ENCODE results near the gene SH3GL1. TPM values are rescaled to one million over a fixed set of nuclear protein-coding genes. Genes with fewer than 3 reads are reported as not detected.
A peak's percentile ranks its signal among the peaks of the same experiment; 100 is the strongest.

The SH3GL1 gene
- total RNA-seq, 1 donor from 2014 or later = 115 TPM

GRCh38 chr19:4390567-4391305 lies 9.6 kb downstream of the SH3GL1 start:
- DNase-seq (ENCODE audit: extremely low spot score, unreplicated experiment) = no peak

GRCh38 chr19:4390017-4390566 lies 10.3 kb downstream of the SH3GL1 start:
- no peaks in the 10 kb centered on the region for H3K9me3 Mint-ChIP-seq (ENCODE audit: unreplicated experiment)
- no peak for TF ChIP-seq CTCF (IDR thresholded peaks at IDR 0.05)
- H3K4me1 Mint-ChIP-seq (ENCODE audit: unreplicated experiment) = peaks cover 70% of the 10 kb centered on the region
- no peak for DNase-seq (ENCODE audit: extremely low spot score, unreplicated experiment)
- H3K27me3 Mint-ChIP-seq (ENCODE audit: unreplicated experiment) = no peaks in the 10 kb centered on the region
- peak overlapping the region; percentile 94 for H3K27ac Mint-ChIP-seq (ENCODE audit: unreplicated experiment)
- H3K4me3 Mint-ChIP-seq (ENCODE audit: unreplicated experiment) = peak overlapping the region; percentile 66
- H3K36me3 Mint-ChIP-seq (ENCODE audit: unreplicated experiment) = peaks cover under 1% of the 10 kb centered on the region

More at GRCh38 chr19:4390567-4391305, 9.6 kb downstream of the SH3GL1 start:
- Mint-ChIP-seq H3K27me3 (ENCODE audit: unreplicated experiment) (no peaks in the 10 kb centered on the region), H3K27ac (ENCODE audit: unreplicated experiment) (peak overlapping the region; percentile 94), H3K4me3 (ENCODE audit: unreplicated experiment) (peak overlapping the region; percentile 66), H3K9me3 (ENCODE audit: unreplicated experiment) (no peaks in the 10 kb centered on the region), H3K4me1 (ENCODE audit: unreplicated experiment) (peaks cover 64% of the 10 kb centered on the region), H3K36me3 (ENCODE audit: unreplicated experiment) (peaks cover 3% of the 10 kb centered on the region)
- TF ChIP-seq CTCF (IDR thresholded peaks at IDR 0.05) = no peak

DNA sequence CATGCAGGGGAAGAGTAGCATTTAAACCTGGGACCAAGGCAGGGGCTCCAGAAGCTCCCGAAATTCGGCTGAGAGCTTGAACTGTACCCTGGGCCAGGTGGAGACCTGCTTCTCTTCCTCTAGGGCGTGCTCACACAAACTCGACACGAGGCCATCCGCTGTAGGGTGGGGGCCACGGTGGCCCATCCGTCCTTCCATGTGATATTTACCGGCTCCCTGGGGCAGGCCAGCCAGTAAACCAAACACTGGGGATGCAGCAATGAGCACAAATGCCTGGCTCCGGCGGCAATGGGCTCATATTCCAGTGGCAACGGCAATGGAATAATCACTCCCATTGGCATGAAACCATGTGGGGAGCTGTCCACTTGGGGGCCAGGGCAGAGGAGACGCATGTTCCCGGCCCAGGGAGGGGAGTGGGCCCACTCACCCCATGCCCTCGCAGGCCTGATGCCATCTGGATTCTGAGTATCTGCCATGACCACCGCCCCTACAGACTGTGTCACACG lies 10.8 kb downstream of the SH3GL1 start:
- Mint-ChIP-seq H3K9me3 (ENCODE audit: unreplicated experiment) (no peaks in the 10 kb centered on the region), H3K27ac (ENCODE audit: unreplicated experiment) (peak overlapping the region; percentile 94), H3K4me1 (ENCODE audit: unreplicated experiment) (peaks cover 71% of the 10 kb centered on the region), H3K27me3 (ENCODE audit: unreplicated experiment) (no peaks in the 10 kb centered on the region), H3K36me3 (ENCODE audit: unreplicated experiment) (no peaks in the 10 kb centered on the region), H3K4me3 (ENCODE audit: unreplicated experiment) (peak overlapping the region; percentile 66)
- DNase-seq (ENCODE audit: extremely low spot score, unreplicated experiment) = no peak
- TF ChIP-seq CTCF (IDR thresholded peaks at IDR 0.05) = no peak

- TF ChIP-seq CTCF (IDR thresholded peaks at IDR 0.05) = no peak
- Mint-ChIP-seq H3K36me3 (ENCODE audit: unreplicated experiment) (no peaks in the 10 kb centered on the region), H3K27ac (ENCODE audit: unreplicated experiment) (peak overlapping the region; percentile 85), H3K27me3 (ENCODE audit: unreplicated experiment) (no peaks in the 10 kb centered on the region), H3K4me3 (ENCODE audit: unreplicated experiment) (no peak overlapping the region), H3K4me1 (ENCODE audit: unreplicated experiment) (peaks cover 65% of the 10 kb centered on the region), H3K9me3 (ENCODE audit: unreplicated experiment) (no peaks in the 10 kb centered on the region)
- DNase-seq (ENCODE audit: extremely low spot score, unreplicated experiment) = no peak
Measured at GRCh38 chr19:4389064-4389375, 11.3 kb downstream of the SH3GL1 start.

GRCh38 chr19:4388337-4389063 lies 11.8 kb downstream of the SH3GL1 start:
- no peaks in the 10 kb centered on the region for H3K27me3 Mint-ChIP-seq (ENCODE audit: unreplicated experiment)
- TF ChIP-seq CTCF (IDR thresholded peaks at IDR 0.05) = no peak
- H3K4me1 Mint-ChIP-seq (ENCODE audit: unreplicated experiment) = peaks cover 62% of the 10 kb centered on the region
- no peak for DNase-seq (ENCODE audit: extremely low spot score, unreplicated experiment)
- peak overlapping the region; percentile 59 for H3K27ac Mint-ChIP-seq (ENCODE audit: unreplicated experiment)
- peaks cover 2% of the 10 kb centered on the region for H3K36me3 Mint-ChIP-seq (ENCODE audit: unreplicated experiment)
- no peaks in the 10 kb centered on the region for H3K9me3 Mint-ChIP-seq (ENCODE audit: unreplicated experiment)
- H3K4me3 Mint-ChIP-seq (ENCODE audit: unreplicated experiment) = no peak overlapping the region
